ENCODE measurements around the gene RLN1.
A peak's percentile ranks its signal among the peaks of the same experiment; 100 is the strongest.

Gene RLN1

DNA sequence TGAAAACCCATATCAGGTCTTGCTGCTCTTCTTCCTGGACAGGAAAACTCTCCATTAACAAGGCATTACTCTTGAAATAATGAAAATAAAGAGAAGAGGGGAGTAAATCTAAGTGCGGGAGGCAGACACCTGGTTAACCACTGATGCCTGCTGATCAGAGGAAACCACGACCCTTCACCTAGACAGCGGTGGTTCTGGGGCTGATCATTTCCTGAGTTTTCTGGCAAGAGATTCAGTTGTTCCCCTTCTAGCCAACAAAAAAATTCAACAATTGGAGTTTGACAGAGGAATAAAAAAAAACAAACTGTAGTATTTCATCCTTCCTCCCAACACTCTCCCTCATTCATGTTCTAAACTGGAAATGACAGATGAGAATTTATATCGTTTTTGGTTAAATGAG lies 38.1 kb downstream of the RLN1 start:
- peak overlapping the region; percentile 41 for H3K4me3 Mint-ChIP-seq
- no peaks in the 10 kb centered on the region for H3K27me3 Mint-ChIP-seq
- no peak overlapping the region for H3K27ac Mint-ChIP-seq
- no peak for DNase-seq
- peaks cover 23% of the 10 kb centered on the region for H3K4me1 Mint-ChIP-seq (ENCODE audit: low read depth)
- peaks cover 12% of the 10 kb centered on the region for H3K9me3 Mint-ChIP-seq
- H3K36me3 Mint-ChIP-seq (ENCODE audit: low read depth) = peaks cover 5% of the 10 kb centered on the region

DNA sequence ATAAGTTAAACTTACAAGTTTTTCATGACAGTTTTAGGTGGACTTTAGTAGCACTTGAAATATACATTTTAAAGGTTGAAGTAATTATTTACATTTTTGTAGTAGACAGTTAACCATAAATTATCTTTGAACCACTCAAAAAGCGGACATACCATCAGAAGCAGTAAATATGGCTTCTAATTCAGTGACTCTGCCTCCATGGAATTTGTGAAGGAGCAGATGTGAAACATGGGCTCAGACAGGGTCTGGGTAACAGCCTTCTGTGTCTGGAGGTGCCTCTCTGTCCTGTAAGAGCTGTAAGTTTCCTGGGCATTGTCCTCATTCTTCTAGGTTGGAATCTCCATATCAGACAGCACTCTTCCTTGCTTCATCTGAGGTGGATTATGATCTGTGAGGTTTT lies 47.5 kb downstream of the RLN1 start:
- H3K27me3 Mint-ChIP-seq = no peaks in the 10 kb centered on the region
- no peak for DNase-seq
- no peak overlapping the region for H3K27ac Mint-ChIP-seq
- H3K9me3 Mint-ChIP-seq = peaks cover 31% of the 10 kb centered on the region
- no peak overlapping the region for H3K4me3 Mint-ChIP-seq
- H3K36me3 Mint-ChIP-seq (ENCODE audit: low read depth) = peaks cover 7% of the 10 kb centered on the region
- H3K4me1 Mint-ChIP-seq (ENCODE audit: low read depth) = no peaks in the 10 kb centered on the region

DNA sequence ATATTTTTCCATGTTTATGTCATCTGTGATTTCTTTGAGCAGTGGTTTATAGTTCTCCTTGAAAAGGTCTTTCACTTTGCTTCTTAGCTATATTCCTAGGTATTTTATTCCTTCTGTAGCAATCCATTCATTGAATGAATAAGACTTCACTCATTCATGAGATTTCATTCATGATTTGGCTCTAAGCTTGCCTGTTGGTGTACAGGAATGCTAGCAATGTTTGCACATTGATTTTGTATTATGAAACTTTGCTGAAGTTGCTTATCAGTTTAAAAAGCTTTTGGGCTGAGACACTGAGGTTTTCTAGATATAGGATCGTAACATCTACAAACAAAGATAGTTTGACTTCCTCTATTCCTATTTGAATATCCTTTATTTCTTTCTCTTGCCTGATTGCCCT lies 51.1 kb downstream of the RLN1 start:
- no peak for DNase-seq
- Mint-ChIP-seq H3K4me3 (no peak overlapping the region), H3K4me1 (ENCODE audit: low read depth) (peaks cover 3% of the 10 kb centered on the region), H3K36me3 (ENCODE audit: low read depth) (no peaks in the 10 kb centered on the region), H3K9me3 (peaks cover 18% of the 10 kb centered on the region), H3K27me3 (no peaks in the 10 kb centered on the region), H3K27ac (no peak overlapping the region)

DNA sequence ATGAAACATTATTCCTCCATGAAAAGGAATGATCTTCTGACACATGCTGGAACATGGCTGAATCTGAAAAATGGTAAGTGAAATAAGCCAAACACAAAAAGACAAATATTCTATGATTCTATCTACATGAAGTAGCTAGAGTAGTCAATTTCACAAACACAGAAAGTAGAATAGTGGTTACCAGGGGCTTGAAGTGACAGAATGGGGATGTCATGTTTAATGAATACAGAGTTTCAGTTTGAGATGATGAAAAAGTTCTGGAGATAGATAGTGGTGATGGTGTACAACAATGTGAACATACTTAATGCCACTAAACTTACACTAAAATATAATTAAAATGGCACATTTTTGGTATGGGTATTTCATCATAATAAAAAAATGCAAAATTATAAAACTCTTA lies 53.4 kb downstream of the RLN1 start:
- no peak overlapping the region for H3K27ac Mint-ChIP-seq
- peaks cover 3% of the 10 kb centered on the region for H3K4me1 Mint-ChIP-seq (ENCODE audit: low read depth)
- H3K36me3 Mint-ChIP-seq (ENCODE audit: low read depth) = no peaks in the 10 kb centered on the region
- no peaks in the 10 kb centered on the region for H3K27me3 Mint-ChIP-seq
- H3K9me3 Mint-ChIP-seq = peaks cover 18% of the 10 kb centered on the region
- no peak overlapping the region for H3K4me3 Mint-ChIP-seq
- no peak for DNase-seq
